K562 (cell line): ENCODE results near the gene TRPM4. TPM values are rescaled to one million over a fixed set of nuclear protein-coding genes. Genes with fewer than 3 reads are reported as not detected.

Source experiments
- ATAC-seq: fragments of 200-7000 bp; cut with Tn5 transposase; 3 replicates; pipeline ENCODE4 v1.9.1; 2020; ENCODE audit warnings: moderate library complexity
- BruUV-seq: library from RNA; stranded (reverse); fragments of 400-500 nt; replicated peaks from 2 replicates; lab custom pipeline; 2021; lab: Mats Ljungman, UMichigan
- CTCF ChIA-PET: fragments of 300-600 bp; formaldehyde crosslinking; extraction: SDS; loops from one replicate; lab custom pipeline; 2021; ENCODE audit warnings: low intra/inter-chr PET ratio; lab: Yijun Ruan, JAX
- POLR2A ChIA-PET: fragments of 300-600, 350-650 bp; sonication (Branson Sonifier 250); formaldehyde crosslinking; extraction: SDS; loops from one replicate; lab custom pipeline; 2021; ENCODE audit warnings: antibody characterized with exemption, inconsistent platforms; lab: Yijun Ruan, JAX
- DNase-seq, 4 experiments: peaks; one replicate each; pipeline versions ENCODE4 v3.0.0 to v3.0.0-alpha.2; 2011 to 2018; ENCODE audit warnings: low spot score in 3 of 4, mixed read lengths in 3 of 4; ENCODE audit errors: extremely low read depth in 1 of 4
- FAIRE-seq: peaks from 2 replicates; lab custom pipeline; 2011; peaks lifted over from hg19 to GRCh38; lab: Jason Lieb, UNC
- H2AFZ ChIP-seq: 2 replicates; pipeline ENCODE4 v1.6.0; 2011; ENCODE audit warnings: low read depth, low read length, control low read depth, inconsistent platforms
- H3K27ac ChIP-seq: fragments of 200-600 bp; 3 replicates; pipeline ENCODE4 v1.8.0; 2011; ENCODE audit warnings: low read depth, mild to moderate bottlenecking, control low read depth, inconsistent platforms, low read length, moderate library complexity, mixed read lengths; ENCODE audit errors: extremely low read depth
- H3K27me3 ChIP-seq, 2 experiments: fragments of 300-600 bp in 1 of 2; 2 replicates in 1 of 2; 3 replicates in 1 of 2; pipeline versions ENCODE4 v1.6.0 to v1.8.0; 2011; ENCODE audit warnings: inconsistent platforms in 2 of 2, low read length in 2 of 2, mild to moderate bottlenecking in 1 of 2, mixed read lengths in 1 of 2, moderate library complexity in 1 of 2; ENCODE audit not compliant: control insufficient read depth in 2 of 2, insufficient read depth in 2 of 2
- H3K36me3 ChIP-seq: fragments of 300-600 bp; 3 replicates; pipeline ENCODE4 v1.8.0; 2011; ENCODE audit warnings: mild to moderate bottlenecking, low read length, inconsistent platforms; ENCODE audit not compliant: control insufficient read depth, insufficient read depth
- H3K4me1 ChIP-seq, 2 experiments: fragments of 200-600 bp in 1 of 2; replicated peaks in 1 of 2; 2 replicates in 1 of 2; 3 replicates in 1 of 2; pipeline versions ENCODE4 v1.5.1 to v1.8.0; 2011; ENCODE audit warnings: inconsistent platforms in 2 of 2, low read length in 2 of 2, mild to moderate bottlenecking in 1 of 2, mixed read lengths in 1 of 2, moderate library complexity in 1 of 2; ENCODE audit not compliant: control insufficient read depth in 2 of 2, insufficient read depth in 2 of 2
- H3K4me2 ChIP-seq: 2 replicates; pipeline ENCODE4 v1.6.1; 2011; ENCODE audit warnings: low read length, control low read depth, inconsistent platforms, mixed read lengths; ENCODE audit not compliant: insufficient read depth
- H3K4me3 ChIP-seq: fragments of 200-600 bp; sonication (generic), shearing (Covaris generic); 2 replicates; pipeline ENCODE4 v1.5.1; 2016; ENCODE audit warnings: control low read depth, inconsistent platforms
- H3K79me2 ChIP-seq: fragments of 200-600 bp; 3 replicates; pipeline ENCODE4 v1.8.0; 2011; ENCODE audit warnings: low read length, inconsistent platforms; ENCODE audit not compliant: control insufficient read depth, insufficient read depth
- H3K9ac ChIP-seq, 2 experiments: 2 replicates each; pipeline versions ENCODE4 v1.6.0 to v1.6.1; 2011; ENCODE audit warnings: low read depth in 2 of 2, low read length in 2 of 2, control low read depth in 1 of 2, inconsistent platforms in 1 of 2, mild to moderate bottlenecking in 1 of 2, mixed read lengths in 1 of 2; ENCODE audit not compliant: insufficient read depth in 1 of 2
- H3K9me1 ChIP-seq: one replicate; pipeline ENCODE4 v1.6.0; 2011; ENCODE audit warnings: inconsistent platforms, mild to moderate bottlenecking, low read length, moderate library complexity; ENCODE audit not compliant: control insufficient read depth, insufficient read depth
- H3K9me3 ChIP-seq: replicated peaks from 2 replicates; pipeline ENCODE4 v1.5.1; 2011; ENCODE audit warnings: low read depth, low read length, inconsistent platforms; ENCODE audit not compliant: control insufficient read depth, insufficient read depth
- H4K20me1 ChIP-seq: replicated peaks from 2 replicates; pipeline ENCODE4 v1.6.1; 2011; ENCODE audit warnings: low read length, inconsistent platforms, mixed read lengths; ENCODE audit not compliant: control insufficient read depth, insufficient read depth
- ATF2 ChIP-seq: sonication (generic); formaldehyde crosslinking; IDR thresholded peaks from 2 replicates; pipeline ENCODE4 v1.8.1; 2022; ENCODE audit warnings: missing genetic modification reagents
- CBFA2T2 ChIP-seq: fragments of 450-650 bp; conservative IDR thresholded peaks from 2 replicates; pipeline ENCODE4 v1.6.1; 2017; ENCODE audit warnings: mild to moderate bottlenecking
- CREM ChIP-seq: IDR thresholded peaks from 2 replicates; pipeline ENCODE4 v1.6.1; 2014; ENCODE audit warnings: antibody characterized with exemption, low read depth
- GMEB1 ChIP-seq: fragments of 250-450 bp; sonication (Bioruptor Pico); IDR thresholded peaks from 2 replicates; pipeline ENCODE4 v1.4.0; 2020; ENCODE audit warnings: mild to moderate bottlenecking
- GTF2A2 ChIP-seq: IDR thresholded peaks from 2 replicates; pipeline ENCODE4 v1.6.1; 2016; ENCODE audit warnings: mild to moderate bottlenecking, missing genetic modification characterization, missing compliant biosample characterization
- HDAC8 ChIP-seq: fragments of 450-650 bp; IDR thresholded peaks from 2 replicates; pipeline ENCODE4 v1.6.1; 2016; ENCODE audit warnings: mild to moderate bottlenecking, missing genetic modification characterization, moderate library complexity, missing compliant biosample characterization
- HMGN3 ChIP-seq: IDR thresholded peaks from 2 replicates; pipeline ENCODE4 v1.6.1; 2011; ENCODE audit warnings: borderline replicate concordance, low read depth, mild to moderate bottlenecking, mixed read lengths, low read length; ENCODE audit not compliant: insufficient read length; ENCODE audit errors: extremely low read depth
- HNRNPUL1 ChIP-seq: fragments of 200-400 bp; formaldehyde crosslinking; IDR thresholded peaks from 2 replicates; pipeline ENCODE4 v1.6.1; 2017; ENCODE audit warnings: low read length
- KAT7 ChIP-seq: sonication (generic); formaldehyde crosslinking; IDR thresholded peaks from 2 replicates; pipeline ENCODE4 v1.8.0; 2022; ENCODE audit warnings: missing genetic modification reagents, mild to moderate bottlenecking, borderline replicate concordance
- KDM2B ChIP-seq: fragments of 250-450 bp; sonication (Bioruptor Pico); IDR thresholded peaks from 2 replicates; pipeline ENCODE4 v1.8.0; 2021; ENCODE audit warnings: mild to moderate bottlenecking, moderate library complexity
- NCOA4 ChIP-seq: fragments of 450-650 bp; IDR thresholded peaks from 2 replicates; pipeline ENCODE4 v1.6.1; 2018; ENCODE audit warnings: mild to moderate bottlenecking; ENCODE audit not compliant: partially characterized antibody
- SIN3B ChIP-seq: fragments of 450-650 bp; IDR thresholded peaks from 2 replicates; pipeline ENCODE4 v1.6.1; 2017; ENCODE audit warnings: low read depth, mild to moderate bottlenecking, moderate library complexity
- SRSF7 ChIP-seq: fragments of 200-400 bp; formaldehyde crosslinking; optimal IDR thresholded peaks from 2 replicates; pipeline ENCODE3; 2017; ENCODE audit warnings: mild to moderate bottlenecking, low read depth, low read length
- YY1 ChIP-seq, 3 experiments: IDR thresholded peaks; 2 replicates each; pipeline ENCODE4 v1.6.1; 2011; ENCODE audit warnings: low read length in 2 of 3, mild to moderate bottlenecking in 2 of 3, moderate library complexity in 2 of 3, borderline replicate concordance in 1 of 3, control low read depth in 1 of 3, low read depth in 1 of 3; ENCODE audit not compliant: insufficient read depth in 3 of 3, insufficient replicate concordance in 2 of 3, control insufficient read depth in 1 of 3, insufficient read length in 1 of 3; ENCODE audit errors: extremely low read depth in 1 of 3
- ZNF217 ChIP-seq: sonication (generic); formaldehyde crosslinking; IDR thresholded peaks from 2 replicates; pipeline ENCODE4 v1.8.0; 2022; ENCODE audit warnings: mild to moderate bottlenecking, missing genetic modification reagents
- ZSCAN32 ChIP-seq: fragments of 450-650 bp; formaldehyde crosslinking; IDR thresholded peaks from 2 replicates; pipeline ENCODE4 v1.4.0; 2020; ENCODE audit warnings: mild to moderate bottlenecking, moderate library complexity
- WGBS: fragments of 100-300 bp; shearing (Covaris generic); methylation state at CpG from one replicate; pipeline ENCODE4 v1.1.6; 2016; ENCODE audit warnings: low coverage, mixed read lengths; ENCODE audit not compliant: insufficient coverage; ENCODE audit errors: missing lambda C conversion rate; 5-methylcytosine and 5-hydroxymethylcytosine counted together
- in situ Hi-C: fragments of 300-500 bp; cut with MboI; formaldehyde crosslinking; loops from 4 replicates; pipeline ENCODE4 v1.15.0; 2018; ENCODE audit warnings: inconsistent platforms, mixed read lengths
- intact Hi-C: fragments of 100-400 bp; cut with micrococcal nuclease; formaldehyde crosslinking; loops from 2 replicates; pipeline ENCODE4 v1.14.2; 2022
- polyA plus RNA-seq, 8 experiments: library from polyadenylated mRNA; depleted of rRNA in 4 of 8; stranded (reverse) in 5 of 8; unstranded in 3 of 8; fragments of >200 nt; fragmentation: Nextera tagmentation in 2 of 8; fragmentation: Illumina TruSeq in 1 of 8; extraction: Ambion mirVana in 2 of 8; extraction: Trizol in 1 of 8; gene quantifications; 2 replicates each; pipeline versions ENCODE4 v1.2.1 to v1.2.3, GENCODE V29; 2011 to 2014; ENCODE audit warnings: inconsistent platforms in 1 of 8, missing spikeins in 1 of 8
- total RNA-seq, 7 experiments: library from RNA; depleted of rRNA in 6 of 7; stranded (reverse); fragments of >200 nt in 6 of 7; fragmentation: Illumina TruSeq in 2 of 7; extraction: Trizol in 2 of 7; gene quantifications; 2 replicates each; pipeline versions ENCODE4 v1.2.1 to v1.2.3, GENCODE V29; 2011 to 2021; ENCODE audit warnings: low replicate concordance in 1 of 7
- TF ChIP-seq, protein P1 (sequence below): sonication (generic); formaldehyde crosslinking; IDR thresholded peaks from 2 replicates; pipeline ENCODE4 v1.9.0; 2022; ENCODE audit warnings: mild to moderate bottlenecking, missing genetic modification reagents

TRPM4 gene
- total and polyA plus RNA-seq, 9 of the 15 experiments (the other 6 are each of a cell fraction or from before 2014, with no cell fraction given): 6.5 to 45.4 (median 15.2) TPM

GRCh38 chr19:49113762-49114629, 43.6 kb upstream of the TRPM4 start, which contains the start of gene LIN7B:
Gene LIN7B, plus strand, starts transcription at chr19:49114370. Its CDS starts 35 bp downstream, at chr19:49114405.
- under 1% methylated on average over 44 of the region's 66 CpGs for WGBS
- Histone ChIP-seq H3K79me2 (peaks cover 22% of the 10 kb centered on the region; the same call in 2 of the 3 replicates), H3K27me3 (no peaks in the 10 kb centered on the region), H3K9ac (peak within 1 kb of the TSS; percentile 72 to 95), H3K4me1 (peaks cover 51 to 73% of the 10 kb centered on the region in 2 experiments), H2AFZ (peak within 1 kb of the TSS; percentile 100), H3K27ac (peak within 1 kb of the TSS; percentile 79), H3K9me3 (no peaks in the 10 kb centered on the region), H3K36me3 (peaks cover 22% of the 10 kb centered on the region), H4K20me1 (no peaks in the 10 kb centered on the region; the same call in 1 of the 2 replicates), H3K9me1 (no peaks in the 10 kb centered on the region), H3K4me3 (peak within 1 kb of the TSS; percentile 81), H3K4me2 (peak within 1 kb of the TSS; percentile 100)
- in situ Hi-C loops (loop anchor here (10.0 kb wide), 1 partner anchor 1221 kb away; no protein-coding TSS in a partner anchor), intact Hi-C loops (no loop called here)
- POLR2A ChIA-PET: interaction anchor here (0.6 to 2.2 kb wide), 14 partner anchors 9 to 1296 kb away, joined by 3 to 20 read pairs (median 3); partner anchors contain the start of gene HRC
- CTCF ChIA-PET: interaction anchor here (0.7 to 1.2 kb wide), 2 partner anchors 84 to 94 kb away, joined by 3 to 5 read pairs; no protein-coding TSS in a partner anchor
- peak; percentile 78 for ATAC-seq
- DNase-seq: peak; percentile 83 to 88 (median 86)
- BruUV-seq: no TSS peak
- FAIRE-seq: peak; percentile 91
- TF ChIP-seq ZNF217 (no peak), KDM2B (CRISPR knock-in tag) (no peak), HNRNPUL1 (no peak), NCOA4 (peak; percentile 26), ATF2 (no peak), CBFA2T2 (peak; percentile 60), KAT7 (CRISPR knock-in tag) (peak; percentile 74; the same call in 1 of the 2 replicates), GTF2A2 (tag) (no peak), SIN3B (0 out of 2 replicates have a peak, but pooled peaks have one; percentile 66), GMEB1 (0 out of 2 replicates have a peak, but pooled peaks have one; percentile 25), CREM (no peak; the same call in 1 of the 2 replicates), SRSF7 (no peak), YY1 (IDR thresholded peaks at IDR 0.05; ENCODE audit: borderline replicate concordance in 1 of 3, control insufficient read depth in 1 of 3, extremely low read depth in 1 of 3, insufficient read depth in 3 of 3, insufficient read length in 1 of 3, insufficient replicate concordance in 2 of 3, low read depth in 1 of 3, low read length in 2 of 3) (peak in 2 of 3 experiments; percentile 74 to 80), HDAC8 (tag) (0 out of 2 replicates have a peak, but pooled peaks have one; percentile 51), HMGN3 (peak; percentile 65), ZSCAN32 (CRISPR knock-in tag) (no peak)
- TF ChIP-seq, protein P1, sequence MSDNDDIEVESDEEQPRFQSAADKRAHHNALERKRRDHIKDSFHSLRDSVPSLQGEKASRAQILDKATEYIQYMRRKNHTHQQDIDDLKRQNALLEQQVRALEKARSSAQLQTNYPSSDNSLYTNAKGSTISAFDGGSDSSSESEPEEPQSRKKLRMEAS: peak; percentile 87
